PC-9 (cell line): ENCODE results near the gene PKD2L1. TPM values are rescaled to one million over a fixed set of nuclear protein-coding genes. Genes with fewer than 3 reads are reported as not detected.

ENCODE experiments used
- BruUV-seq: library from RNA; stranded (reverse); fragments of 400-500 nt; replicated peaks from 2 replicates; lab custom pipeline; 2021; lab: Mats Ljungman, UMichigan
- CTCF ChIA-PET: fragments of 300-600 bp; sonication (Branson Sonifier 250); formaldehyde crosslinking; loops from one replicate; lab custom pipeline; 2022; ENCODE audit warnings: antibody characterized with exemption; lab: Charles Lee
- POLR2A ChIA-PET: fragments of 300-600 bp; sonication (Branson Sonifier 250); formaldehyde crosslinking; loops from one replicate; lab custom pipeline; 2022; ENCODE audit warnings: antibody characterized with exemption; ENCODE audit not compliant: unreplicated experiment; lab: Charles Lee
- DNase-seq, 2 experiments: peaks; one replicate each; pipeline versions ENCODE4 v3.0.0 to v3.0.0-alpha.2; 2015 to 2022; ENCODE audit warnings: mixed read lengths in 1 of 2
- H2AFZ ChIP-seq: fragments of 200-600 bp; sonication (generic); 2 replicates; pipeline ENCODE4 v1.8.1; 2017; ENCODE audit warnings: antibody characterized with exemption
- H3F3A ChIP-seq: fragments of 200-600 bp; sonication (generic); 2 replicates; pipeline ENCODE4 v1.8.1; 2017; ENCODE audit warnings: antibody characterized with exemption, mild to moderate bottlenecking, low read depth; ENCODE audit not compliant: insufficient read depth
- H3K27ac ChIP-seq: fragments of 200-600 bp; sonication (generic); 2 replicates; pipeline ENCODE4 v1.6.1; 2016; ENCODE audit warnings: mixed run types
- H3K27me3 ChIP-seq: fragments of 200-600 bp; sonication (generic); 2 replicates; pipeline ENCODE4 v1.6.1; 2016; ENCODE audit warnings: low read depth, mixed run types; ENCODE audit not compliant: insufficient read depth
- H3K36me3 ChIP-seq: fragments of 200-600 bp; sonication (generic); 2 replicates; pipeline ENCODE4 v1.6.1; 2016; ENCODE audit warnings: low read depth, mixed run types
- H3K4me1 ChIP-seq: fragments of 200-600 bp; sonication (generic); replicated peaks from 2 replicates; pipeline ENCODE4 v1.6.1; 2016; ENCODE audit warnings: mixed run types; ENCODE audit not compliant: insufficient read depth
- H3K4me2 ChIP-seq: fragments of 200-600 bp; sonication (generic); 2 replicates; pipeline ENCODE4 v1.6.1; 2017; ENCODE audit warnings: mixed run types
- H3K4me3 ChIP-seq: fragments of 200-600 bp; sonication (generic); 2 replicates; pipeline ENCODE4 v1.6.1; 2016; ENCODE audit warnings: mixed run types
- H3K79me2 ChIP-seq: fragments of 200-600 bp; sonication (generic); 2 replicates; pipeline ENCODE4 v1.6.1; 2017; ENCODE audit warnings: low read depth, mixed run types
- H3K9me2 ChIP-seq: fragments of 200-600 bp; sonication (generic); 2 replicates; pipeline ENCODE4 v1.8.1; 2017; ENCODE audit warnings: mild to moderate bottlenecking; ENCODE audit not compliant: insufficient read depth
- H3K9me3 ChIP-seq: fragments of 200-600 bp; sonication (generic); 2 replicates; pipeline ENCODE4 v1.8.1; 2016; ENCODE audit warnings: low read depth; ENCODE audit not compliant: insufficient read depth
- H4K20me1 ChIP-seq: fragments of 200-600 bp; sonication (generic); 2 replicates; pipeline ENCODE4 v1.8.1; 2017; ENCODE audit not compliant: insufficient read depth
- EZH2 ChIP-seq: fragments of 200-600 bp; sonication (generic); IDR thresholded peaks from 2 replicates; pipeline ENCODE4 v1.8.0; 2017; ENCODE audit warnings: antibody characterized with exemption, low read depth
- intact Hi-C: fragments of 100-400 bp; cut with micrococcal nuclease; formaldehyde crosslinking; loops from one replicate; pipeline ENCODE4 v1.10.0; 2022; ENCODE audit not compliant: unreplicated experiment
- total RNA-seq: library from RNA; stranded (reverse); gene quantifications from 2 replicates; pipeline ENCODE4 v1.2.3, GENCODE V29; 2021
- TF ChIP-seq, protein P1 (sequence below): fragments of 200-600 bp; sonication (generic); conservative IDR thresholded peaks from 2 replicates; pipeline ENCODE4 v1.6.1; 2017; ENCODE audit warnings: mixed run types, antibody characterized with exemption, mild to moderate bottlenecking, moderate library complexity

Gene PKD2L1
- total RNA-seq, 1 experiment from 2014 or later, result not detected

DNA sequence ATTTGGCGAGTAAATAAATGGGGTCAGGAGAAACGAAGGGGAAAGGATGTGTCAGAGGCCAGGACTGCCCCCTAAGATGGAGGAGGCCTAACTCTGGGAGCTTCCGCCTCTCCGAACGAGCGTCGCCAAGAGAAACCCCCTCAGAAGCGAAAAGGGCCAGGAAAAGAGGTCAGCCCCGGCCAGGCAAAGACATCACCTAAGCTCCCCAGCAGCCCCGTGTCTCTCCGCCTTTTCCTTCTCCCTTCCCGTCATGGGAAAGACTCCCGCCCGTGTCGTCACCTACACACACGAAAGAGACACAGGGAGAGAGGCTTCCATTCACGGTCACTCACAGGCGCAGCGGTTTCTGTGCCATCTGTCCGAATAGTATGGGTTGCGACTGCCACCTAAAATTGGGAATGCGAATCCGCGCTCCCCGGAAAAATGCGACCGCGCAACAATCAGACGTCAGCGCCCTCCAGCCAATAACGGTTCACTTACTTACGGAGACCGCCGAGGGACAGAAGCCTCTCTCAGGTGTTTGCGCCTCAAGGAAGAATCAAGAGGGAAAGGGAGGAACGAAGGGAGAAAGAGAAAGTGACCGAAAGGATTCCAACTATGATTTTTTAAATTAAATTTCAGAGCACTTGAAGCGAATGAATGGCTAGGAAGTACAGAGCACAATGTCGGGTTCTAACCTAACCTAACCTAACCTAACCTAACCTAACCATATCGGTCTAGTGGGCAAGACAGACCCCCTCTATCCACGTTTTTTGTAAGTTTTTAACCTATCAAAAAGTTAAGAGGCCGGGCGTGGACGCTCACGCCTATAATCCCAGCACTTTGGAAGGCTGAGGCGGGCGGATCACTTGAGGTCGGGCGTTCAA, 62.6 kb downstream of the PKD2L1 start, which contains the start of gene CWF19L1:
TSS of gene CWF19L1 (minus strand) at position 400 of the 866 bp plus-strand sequence. CDS start at position 355, 45 bp downstream.
- Histone ChIP-seq H3K9me3 (no peaks in the 10 kb centered on the region), H3K4me2 (peak within 1 kb of the TSS; percentile 79), H3K79me2 (peaks cover 19% of the 10 kb centered on the region), H3F3A (no peaks in the 10 kb centered on the region), H3K9me2 (no peaks in the 10 kb centered on the region), H3K36me3 (no peaks in the 10 kb centered on the region), H4K20me1 (no peaks in the 10 kb centered on the region), H3K27ac (peak within 1 kb of the TSS; percentile 71), H3K4me3 (peak within 1 kb of the TSS; percentile 69), H3K4me1 (no peaks in the 10 kb centered on the region), H3K27me3 (no peaks in the 10 kb centered on the region), H2AFZ (peak within 1 kb of the TSS; percentile 98)
- no peak for TF ChIP-seq EZH2
- TF ChIP-seq, protein P1, sequence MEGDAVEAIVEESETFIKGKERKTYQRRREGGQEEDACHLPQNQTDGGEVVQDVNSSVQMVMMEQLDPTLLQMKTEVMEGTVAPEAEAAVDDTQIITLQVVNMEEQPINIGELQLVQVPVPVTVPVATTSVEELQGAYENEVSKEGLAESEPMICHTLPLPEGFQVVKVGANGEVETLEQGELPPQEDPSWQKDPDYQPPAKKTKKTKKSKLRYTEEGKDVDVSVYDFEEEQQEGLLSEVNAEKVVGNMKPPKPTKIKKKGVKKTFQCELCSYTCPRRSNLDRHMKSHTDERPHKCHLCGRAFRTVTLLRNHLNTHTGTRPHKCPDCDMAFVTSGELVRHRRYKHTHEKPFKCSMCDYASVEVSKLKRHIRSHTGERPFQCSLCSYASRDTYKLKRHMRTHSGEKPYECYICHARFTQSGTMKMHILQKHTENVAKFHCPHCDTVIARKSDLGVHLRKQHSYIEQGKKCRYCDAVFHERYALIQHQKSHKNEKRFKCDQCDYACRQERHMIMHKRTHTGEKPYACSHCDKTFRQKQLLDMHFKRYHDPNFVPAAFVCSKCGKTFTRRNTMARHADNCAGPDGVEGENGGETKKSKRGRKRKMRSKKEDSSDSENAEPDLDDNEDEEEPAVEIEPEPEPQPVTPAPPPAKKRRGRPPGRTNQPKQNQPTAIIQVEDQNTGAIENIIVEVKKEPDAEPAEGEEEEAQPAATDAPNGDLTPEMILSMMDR, result no peak
- ChIA-PET POLR2A (no interaction called here), CTCF (no interaction called here)
- BruUV-seq, result TSS peak; percentile 69
- DNase-seq, result peak; percentile 71 to 73
- intact Hi-C loops, result no loop called here

DNA sequence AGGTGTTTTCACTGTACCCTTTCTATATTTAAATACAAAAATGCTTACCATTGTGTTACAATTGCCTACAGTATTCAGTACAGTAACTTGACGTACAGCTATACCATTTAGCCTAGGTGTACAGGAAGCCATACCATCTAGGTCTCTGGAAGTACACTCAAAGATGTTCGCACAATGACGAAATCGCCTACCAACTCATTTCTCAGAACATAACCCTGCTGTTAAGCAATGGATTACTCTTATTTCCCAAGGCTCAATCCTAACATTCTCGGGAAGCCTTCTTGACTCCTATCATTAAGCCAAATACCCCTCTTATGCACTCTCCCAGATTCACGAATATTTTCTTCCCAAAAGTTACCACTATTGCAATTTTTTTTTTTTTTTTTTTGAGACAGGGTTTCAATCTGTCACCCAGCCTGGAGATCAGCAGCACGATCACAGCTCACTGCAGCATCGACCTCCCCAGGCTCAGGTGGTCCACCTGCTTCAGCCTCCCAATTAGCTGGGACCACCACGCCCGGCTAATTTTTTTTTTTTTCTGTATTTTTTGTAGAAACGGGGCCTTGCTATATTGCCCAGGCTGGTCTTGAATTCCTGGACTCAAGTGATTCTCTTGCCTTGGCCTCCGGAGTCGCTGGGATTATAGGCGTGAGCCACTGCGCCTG, 64.1 kb downstream of the PKD2L1 start:
- no peak overlapping the region for H2AFZ ChIP-seq
- CTCF ChIA-PET, result no interaction called here
- H3K9me2 ChIP-seq, result no peaks in the 10 kb centered on the region
- H3K9me3 ChIP-seq, result no peaks in the 10 kb centered on the region
- peak overlapping the region; percentile 69; the same call in 1 of the 2 replicates for H3K4me3 ChIP-seq
- intact Hi-C loops, result no loop called here
- no TSS peak for BruUV-seq
- peak overlapping the region; percentile 70 for H3K4me2 ChIP-seq
- POLR2A ChIA-PET, result no interaction called here
- H3K79me2 ChIP-seq, result peaks cover 19% of the 10 kb centered on the region
- no peaks in the 10 kb centered on the region for H3K36me3 ChIP-seq
- H3K27ac ChIP-seq, result no peak overlapping the region
- no peaks in the 10 kb centered on the region for H3K27me3 ChIP-seq
- H3K4me1 ChIP-seq, result no peaks in the 10 kb centered on the region
- no peak for DNase-seq
- no peaks in the 10 kb centered on the region for H4K20me1 ChIP-seq
- H3F3A ChIP-seq, result no peaks in the 10 kb centered on the region
- TF ChIP-seq, protein P1, result no peak
- no peak for TF ChIP-seq EZH2

DNA sequence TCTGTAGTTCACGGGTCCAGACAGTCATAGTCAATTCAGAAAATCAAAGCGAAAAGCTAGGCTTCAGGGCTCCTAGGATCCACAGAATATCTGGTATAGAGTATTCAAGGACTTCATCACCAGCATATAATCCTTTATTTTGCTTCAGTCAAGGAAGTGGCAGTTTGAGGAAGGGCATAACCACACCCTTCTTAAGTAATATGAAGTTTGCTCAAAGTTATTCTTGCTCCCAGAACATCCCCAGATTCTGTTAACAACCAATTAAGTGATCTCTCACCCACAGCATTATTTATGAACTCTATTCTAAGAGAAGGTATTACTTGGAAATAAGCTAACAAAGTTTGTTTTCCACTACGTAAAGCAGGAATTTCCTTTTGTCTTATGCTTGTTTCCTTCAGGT, 75.8 kb downstream of the PKD2L1 start:
- TF ChIP-seq EZH2, result no peak
- TF ChIP-seq, protein P1, result no peak
- no peak for DNase-seq
- H3K36me3 ChIP-seq, result 0 out of 2 replicates have a peak, but pooled peaks cover 3% of the 10 kb centered on the region

More for the DNA sequence above, 75.8 kb downstream of the PKD2L1 start:
- H3K9me3 ChIP-seq, result no peaks in the 10 kb centered on the region
- no peaks in the 10 kb centered on the region for H3K27me3 ChIP-seq
- H3K4me2 ChIP-seq, result no peak overlapping the region
- intact Hi-C loops, result no loop called here
- CTCF ChIA-PET, result no interaction called here
- no peaks in the 10 kb centered on the region for H4K20me1 ChIP-seq
- H3K27ac ChIP-seq, result no peak overlapping the region
- no peaks in the 10 kb centered on the region for H3K9me2 ChIP-seq
- no TSS peak for BruUV-seq
- H3K4me1 ChIP-seq, result no peaks in the 10 kb centered on the region
- H2AFZ ChIP-seq, result no peak overlapping the region
- no peaks in the 10 kb centered on the region for H3F3A ChIP-seq
- POLR2A ChIA-PET, result no interaction called here
- H3K4me3 ChIP-seq, result no peak overlapping the region
- no peaks in the 10 kb centered on the region for H3K79me2 ChIP-seq
